Activated B cell treated with CpG ODN at 0.5 μM for 24 hours (primary cell): ENCODE data around the gene SEC23IP. TPM values are rescaled to one million over a fixed set of nuclear protein-coding genes. Genes with fewer than 3 reads are reported as not detected.
"Not testable (repeated sequence)": the region's sequence is repeated elsewhere in the genome, so short reads cannot be mapped to it uniquely, and the experiment has no call there.

ENCODE experiments used
- ATAC-seq: fragments of 200-7000 bp; cut with Tn5 transposase; one replicate; pipeline ENCODE4 v1.10.0; 2021; ENCODE audit warnings: low read depth, mild to moderate bottlenecking, moderate library complexity
- CTCF ChIA-PET: fragments of 350-600 bp; sonication (Branson Sonifier 250); formaldehyde crosslinking; loops from one replicate; lab custom pipeline; 2021; ENCODE audit warnings: antibody characterized with exemption; lab: Charles Lee
- POLR2A ChIA-PET: fragments of 350-600 bp; sonication (Branson Sonifier 250); formaldehyde crosslinking; loops from one replicate; lab custom pipeline; 2021; ENCODE audit warnings: antibody characterized with exemption; lab: Charles Lee
- DNase-seq: peaks from one replicate; pipeline ENCODE4 v3.0.0; 2022
- H3K27ac Mint-ChIP-seq: one replicate; pipeline ENCODE4 v1.8.0; 2020; ENCODE audit warnings: mixed read lengths
- H3K27me3 Mint-ChIP-seq: one replicate; pipeline ENCODE4 v1.8.0; 2021; ENCODE audit warnings: mixed read lengths
- H3K36me3 Mint-ChIP-seq: one replicate; pipeline ENCODE4 v1.8.0; 2021; ENCODE audit warnings: low read depth, mixed read lengths
- H3K4me1 Mint-ChIP-seq: one replicate; pipeline ENCODE4 v1.8.0; 2021; ENCODE audit warnings: mixed read lengths
- H3K4me3 Mint-ChIP-seq: one replicate; pipeline ENCODE4 v1.8.0; 2020; ENCODE audit warnings: mild to moderate bottlenecking, mixed read lengths
- H3K9me3 Mint-ChIP-seq: one replicate; pipeline ENCODE4 v1.8.0; 2020; ENCODE audit warnings: mixed read lengths
- intact Hi-C: fragments of 100-400 bp; cut with micrococcal nuclease; formaldehyde crosslinking; loops from one replicate; pipeline ENCODE4 v1.15.1; 2024
- total RNA-seq: library from RNA; stranded (reverse); gene quantifications from 2 replicates; pipeline ENCODE4 v1.2.3, GENCODE V29; 2022
- TF ChIP-seq, protein P1 (sequence below): fragments of 200-600 bp; IDR thresholded peaks from one replicate; pipeline ENCODE4 v1.8.0; 2022; ENCODE audit warnings: antibody characterized with exemption, mild to moderate bottlenecking

SEC23IP gene
- total RNA-seq, 1 donor from 2014 or later = 79.9 TPM

DNA sequence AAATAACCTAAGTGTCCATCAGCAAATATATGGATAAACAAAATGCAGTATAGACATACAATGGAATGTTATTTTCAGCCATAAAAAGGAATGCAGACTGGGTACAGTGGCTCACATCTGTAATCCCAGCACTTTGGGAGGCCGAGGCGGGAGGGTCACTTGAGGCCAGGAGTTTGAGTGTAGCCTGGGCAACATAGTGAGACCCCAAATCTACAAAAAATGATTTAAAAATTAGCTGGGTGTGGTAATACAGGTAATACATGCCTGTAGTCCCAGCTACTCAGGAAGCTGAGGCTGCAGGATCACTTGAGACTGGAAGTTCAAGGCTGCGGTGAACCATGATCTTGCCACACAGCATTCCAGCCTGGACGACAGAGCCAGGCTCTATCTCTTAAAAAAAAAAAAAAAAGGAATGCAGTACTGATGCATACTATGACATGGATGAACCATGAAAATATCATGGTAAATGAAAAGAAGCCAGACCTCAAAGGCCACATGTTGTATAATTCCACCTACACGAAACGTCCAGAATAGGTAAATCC, 26.8 kb upstream of the SEC23IP start:
- peaks cover 4% of the 10 kb centered on the region for H3K9me3 Mint-ChIP-seq
- H3K27me3 Mint-ChIP-seq = no peaks in the 10 kb centered on the region
- ATAC-seq (no peak), DNase-seq (no peak)
- H3K27ac Mint-ChIP-seq = no peak overlapping the region
- H3K36me3 Mint-ChIP-seq = peaks cover 12% of the 10 kb centered on the region
- no peak overlapping the region for H3K4me3 Mint-ChIP-seq
- POLR2A ChIA-PET = no interaction called here
- CTCF ChIA-PET = no interaction called here
- peaks cover 41% of the 10 kb centered on the region for H3K4me1 Mint-ChIP-seq
- TF ChIP-seq, protein P1, sequence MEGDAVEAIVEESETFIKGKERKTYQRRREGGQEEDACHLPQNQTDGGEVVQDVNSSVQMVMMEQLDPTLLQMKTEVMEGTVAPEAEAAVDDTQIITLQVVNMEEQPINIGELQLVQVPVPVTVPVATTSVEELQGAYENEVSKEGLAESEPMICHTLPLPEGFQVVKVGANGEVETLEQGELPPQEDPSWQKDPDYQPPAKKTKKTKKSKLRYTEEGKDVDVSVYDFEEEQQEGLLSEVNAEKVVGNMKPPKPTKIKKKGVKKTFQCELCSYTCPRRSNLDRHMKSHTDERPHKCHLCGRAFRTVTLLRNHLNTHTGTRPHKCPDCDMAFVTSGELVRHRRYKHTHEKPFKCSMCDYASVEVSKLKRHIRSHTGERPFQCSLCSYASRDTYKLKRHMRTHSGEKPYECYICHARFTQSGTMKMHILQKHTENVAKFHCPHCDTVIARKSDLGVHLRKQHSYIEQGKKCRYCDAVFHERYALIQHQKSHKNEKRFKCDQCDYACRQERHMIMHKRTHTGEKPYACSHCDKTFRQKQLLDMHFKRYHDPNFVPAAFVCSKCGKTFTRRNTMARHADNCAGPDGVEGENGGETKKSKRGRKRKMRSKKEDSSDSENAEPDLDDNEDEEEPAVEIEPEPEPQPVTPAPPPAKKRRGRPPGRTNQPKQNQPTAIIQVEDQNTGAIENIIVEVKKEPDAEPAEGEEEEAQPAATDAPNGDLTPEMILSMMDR = no peak
- intact Hi-C loops = no loop called here

DNA sequence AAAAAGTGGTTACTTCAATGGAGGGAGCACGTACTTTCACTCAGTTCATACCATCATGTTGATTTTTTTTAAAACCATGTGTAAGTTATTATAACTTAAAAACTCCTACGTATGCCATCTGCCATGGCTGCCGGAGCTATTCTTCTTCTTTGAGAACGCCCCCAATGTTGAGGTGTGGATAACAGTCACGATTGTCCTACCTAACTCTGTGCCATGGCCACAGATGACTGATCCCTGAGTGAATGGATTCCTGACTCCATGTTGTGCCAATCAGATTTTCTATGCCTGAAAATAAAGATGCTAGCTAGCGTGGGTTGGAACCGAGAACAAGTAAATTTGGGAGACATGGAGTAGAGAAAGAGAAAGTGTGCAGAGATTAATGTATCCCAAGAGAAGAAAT, 25.2 kb upstream of the SEC23IP start:
- no peak overlapping the region for H3K27ac Mint-ChIP-seq
- TF ChIP-seq, protein P1 = no peak
- ChIA-PET POLR2A (interaction anchor here (0.7 to 1.7 kb wide), 2 partner anchors 25 to 502 kb away, joined by 4 to 9 read pairs; partner anchors contain the start of gene SEC23IP), CTCF (interaction anchor here (1.2 kb wide), 1 partner anchor 8 kb away, joined by 7 read pairs; no protein-coding TSS in a partner anchor)
- peaks cover 43% of the 10 kb centered on the region for H3K4me1 Mint-ChIP-seq
- DNase-seq (no peak), ATAC-seq (no peak)
- peaks cover 12% of the 10 kb centered on the region for H3K36me3 Mint-ChIP-seq
- intact Hi-C loops = no loop called here
- no peak overlapping the region for H3K4me3 Mint-ChIP-seq
- no peaks in the 10 kb centered on the region for H3K27me3 Mint-ChIP-seq
- H3K9me3 Mint-ChIP-seq = peaks cover 4% of the 10 kb centered on the region

DNA sequence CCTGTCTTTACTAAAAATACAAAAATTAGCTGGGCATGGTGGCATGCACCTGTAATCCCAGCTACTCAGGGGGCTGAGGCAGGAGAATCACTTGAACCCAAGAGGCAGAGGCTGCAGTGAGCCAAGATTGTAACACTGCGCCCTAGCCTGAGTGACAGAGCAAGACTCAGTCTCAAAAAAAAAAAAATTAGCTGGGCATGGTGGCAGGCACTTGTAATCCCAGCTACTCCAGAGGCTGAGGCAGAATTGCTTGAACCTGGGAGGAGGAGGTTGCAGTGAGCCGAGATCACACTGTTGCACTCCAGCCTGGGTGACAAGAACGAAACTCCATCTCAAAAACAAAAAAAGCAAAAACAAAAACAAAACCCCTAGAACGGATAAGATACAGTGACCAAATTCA, 23.1 kb upstream of the SEC23IP start:
- H3K9me3 Mint-ChIP-seq, H3K27ac Mint-ChIP-seq, ATAC-seq, H3K36me3 Mint-ChIP-seq, DNase-seq, H3K27me3 Mint-ChIP-seq, intact Hi-C loops, H3K4me3 Mint-ChIP-seq: not testable (repeated sequence)
- H3K4me1 Mint-ChIP-seq = peaks cover 44% of the 10 kb centered on the region
- POLR2A ChIA-PET = interaction anchor here (0.6 kb wide), 2 partner anchors 49 to 269 kb away, joined by 3 to 5 read pairs; no protein-coding TSS in a partner anchor
- CTCF ChIA-PET = interaction anchor here (1.0 to 1.7 kb wide), 2 partner anchors 119 to 424 kb away, joined by 3 to 4 read pairs; no protein-coding TSS in a partner anchor

DNA sequence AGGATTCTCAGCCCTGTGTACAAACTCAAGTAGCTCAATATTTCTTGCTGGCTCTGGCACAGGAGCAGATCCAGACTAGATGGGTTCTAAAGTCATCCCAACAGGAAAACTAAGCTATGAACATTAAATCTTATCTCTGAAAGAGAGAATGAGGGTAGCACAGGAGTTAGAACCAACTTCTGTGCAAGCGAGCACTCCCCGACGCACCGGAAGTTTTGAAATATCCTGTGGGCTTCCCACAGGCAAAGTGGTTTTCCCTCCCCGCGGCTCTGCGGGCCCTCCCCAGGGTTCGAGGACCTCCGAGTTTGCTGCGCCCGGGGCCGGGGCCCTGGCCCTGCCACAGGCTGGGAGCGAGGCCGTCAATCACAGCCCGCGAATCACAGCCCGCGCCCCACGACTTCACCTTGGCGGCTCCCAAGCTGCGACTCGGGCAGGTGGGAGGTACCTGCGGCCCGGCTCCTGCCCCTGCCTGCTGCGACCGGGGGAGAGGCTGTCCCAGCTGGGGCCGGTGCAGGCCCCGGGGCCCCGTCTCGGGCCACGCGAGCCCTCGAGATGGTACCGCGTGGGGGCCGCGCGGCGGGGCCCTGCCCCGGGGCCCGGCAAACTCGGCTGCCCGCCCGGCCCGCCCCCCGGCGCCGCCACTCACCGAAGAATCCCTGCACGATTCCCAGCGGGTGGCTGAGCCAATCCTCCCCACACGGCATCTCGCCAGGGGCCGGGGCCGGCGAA, 20.5 kb upstream of the SEC23IP start:
- Mint-ChIP-seq H3K27ac (peak overlapping the region; percentile 84), H3K4me1 (peaks cover 44% of the 10 kb centered on the region), H3K9me3 (no peaks in the 10 kb centered on the region), H3K36me3 (peaks cover 5% of the 10 kb centered on the region), H3K4me3 (peak overlapping the region; percentile 89), H3K27me3 (no peaks in the 10 kb centered on the region)
- CTCF ChIA-PET = interaction anchor here (1.3 to 3.6 kb wide), 4 partner anchors 10 to 185 kb away, joined by 5 to 9 read pairs (median 6); partner anchors contain the start of gene SEC23IP
- intact Hi-C loops = loop anchor here (1.0 to 10.0 kb wide), 3 partner anchors 707 to 1117 kb away; partner anchors contain the start of genes CACUL1, EIF3A and SFXN4
- TF ChIP-seq, protein P1 = no peak
- POLR2A ChIA-PET = interaction anchor here (0.6 to 4.3 kb wide), 18 partner anchors 8 to 739 kb away, joined by 3 to 60 read pairs (median 6); partner anchors contain the start of genes BAG3, SEC23IP and TIAL1
- ATAC-seq = peak; percentile 18
- peak; percentile 52 for DNase-seq

DNA sequence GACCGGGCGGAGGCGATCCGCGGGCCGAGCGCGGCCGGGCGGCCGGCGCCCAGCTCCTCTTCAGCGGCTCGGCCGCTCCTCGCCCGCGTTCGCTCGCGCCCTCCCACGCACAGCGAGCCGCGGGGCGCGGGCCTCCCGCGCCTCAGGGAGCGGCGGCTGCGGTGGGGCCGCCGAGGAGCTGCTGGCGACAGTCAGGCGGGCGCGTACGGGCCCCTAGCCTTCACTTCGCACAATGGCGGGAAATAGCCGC, 20.0 kb upstream of the SEC23IP start, which contains the start of gene MCMBP:
Gene MCMBP, minus strand, starts transcription at position 234 of the 250 bp plus-strand sequence. CDS start 259 bp downstream, outside the sequence.
- H3K9me3 Mint-ChIP-seq = no peaks in the 10 kb centered on the region

More for the DNA sequence above, 20.0 kb upstream of the SEC23IP start, which contains the start of gene MCMBP:
- H3K4me1 Mint-ChIP-seq = peaks cover 41% of the 10 kb centered on the region
- CTCF ChIA-PET = interaction anchor here (1.3 to 3.6 kb wide), 4 partner anchors 11 to 186 kb away, joined by 5 to 9 read pairs (median 6); partner anchors contain the start of gene SEC23IP
- DNase-seq (no peak), ATAC-seq (no peak)
- intact Hi-C loops = loop anchor here (1.0 to 10.0 kb wide), 3 partner anchors 707 to 1118 kb away; partner anchors contain the start of genes CACUL1, EIF3A and SFXN4
- peak within 1 kb of the TSS; percentile 85 for H3K27ac Mint-ChIP-seq
- H3K4me3 Mint-ChIP-seq = peak within 1 kb of the TSS; percentile 89
- peaks cover 5% of the 10 kb centered on the region for H3K36me3 Mint-ChIP-seq
- POLR2A ChIA-PET = interaction anchor here (0.7 to 4.3 kb wide), 18 partner anchors 8 to 979 kb away, joined by 3 to 60 read pairs (median 4); partner anchors contain the start of genes BAG3, EIF3A, SEC23IP and TIAL1
- no peaks in the 10 kb centered on the region for H3K27me3 Mint-ChIP-seq
- TF ChIP-seq, protein P1 = no peak
